ENCODE data around the gene ZNF511.

ZNF511 gene

GRCh38 chr10:133334503-133335245 is 26.0 kb downstream of the ZNF511 start:
- DNase-seq (ENCODE audit: low read depth) = no peak
- TF ChIP-seq MAX (IDR thresholded peaks at IDR 0.05; ENCODE audit: low read depth, low read length) (no peak), MYC (IDR thresholded peaks at IDR 0.05; ENCODE audit: low read depth, low read length) (no peak), CTCF (IDR thresholded peaks at IDR 0.05; ENCODE audit: low read depth, low read length) (no peak), POLR2A (IDR thresholded peaks at IDR 0.05; ENCODE audit: extremely low read depth, insufficient read length) (no peak)
- no peak overlapping the region for H3K4me3 ChIP-seq (ENCODE audit: low read depth, low read length)

GRCh38 chr10:133335246-133336117 is 26.8 kb downstream of the ZNF511 start:
- TF ChIP-seq POLR2A (IDR thresholded peaks at IDR 0.05; ENCODE audit: extremely low read depth, insufficient read length) = no peak
- no peak for TF ChIP-seq MYC (IDR thresholded peaks at IDR 0.05; ENCODE audit: low read depth, low read length)
- TF ChIP-seq CTCF (IDR thresholded peaks at IDR 0.05; ENCODE audit: low read depth, low read length) = no peak
- no peak for TF ChIP-seq MAX (IDR thresholded peaks at IDR 0.05; ENCODE audit: low read depth, low read length)
- no peak for DNase-seq (ENCODE audit: low read depth)
- H3K4me3 ChIP-seq (ENCODE audit: low read depth, low read length) = no peak overlapping the region

- no peak overlapping the region for H3K4me3 ChIP-seq (ENCODE audit: low read depth, low read length)
- no peak for DNase-seq (ENCODE audit: low read depth)
- no peak for TF ChIP-seq POLR2A (IDR thresholded peaks at IDR 0.05; ENCODE audit: extremely low read depth, insufficient read length)
- no peak for TF ChIP-seq MAX (IDR thresholded peaks at IDR 0.05; ENCODE audit: low read depth, low read length)
- TF ChIP-seq CTCF (IDR thresholded peaks at IDR 0.05; ENCODE audit: low read depth, low read length) = no peak
- TF ChIP-seq MYC (IDR thresholded peaks at IDR 0.05; ENCODE audit: low read depth, low read length) = no peak
Observed at GRCh38 chr10:133336118-133336576, 27.4 kb downstream of the ZNF511 start.

GRCh38 chr10:133336577-133337369 is 28.1 kb downstream of the ZNF511 start, which contains the start of gene CALY:
Gene CALY (minus strand): TSS chr10:133336896. CDS start chr10:133328989, 7,907 bp downstream.
- TF ChIP-seq MYC (IDR thresholded peaks at IDR 0.05; ENCODE audit: low read depth, low read length) = no peak
- no peak for TF ChIP-seq POLR2A (IDR thresholded peaks at IDR 0.05; ENCODE audit: extremely low read depth, insufficient read length)
- no peak for TF ChIP-seq CTCF (IDR thresholded peaks at IDR 0.05; ENCODE audit: low read depth, low read length)
- no peak for TF ChIP-seq MAX (IDR thresholded peaks at IDR 0.05; ENCODE audit: low read depth, low read length)
- H3K4me3 ChIP-seq (ENCODE audit: low read depth, low read length) = no peak within 1 kb of the TSS
- no peak for DNase-seq (ENCODE audit: low read depth)

GRCh38 chr10:133337370-133337725 is 28.6 kb downstream of the ZNF511 start:
- H3K4me3 ChIP-seq (ENCODE audit: low read depth, low read length) = no peak overlapping the region
- no peak for DNase-seq (ENCODE audit: low read depth)
- TF ChIP-seq CTCF (IDR thresholded peaks at IDR 0.05; ENCODE audit: low read depth, low read length) (no peak), POLR2A (IDR thresholded peaks at IDR 0.05; ENCODE audit: extremely low read depth, insufficient read length) (no peak), MYC (IDR thresholded peaks at IDR 0.05; ENCODE audit: low read depth, low read length) (no peak), MAX (IDR thresholded peaks at IDR 0.05; ENCODE audit: low read depth, low read length) (no peak)

Measured in NB4 (cell line).